GM19240 (cell line): Measurements from ENCODE around the gene EFCAB13.

Experiments
- DNase-seq: peaks from one replicate; pipeline ENCODE4 v3.0.0; 2011; ENCODE audit warnings: low spot score; ENCODE audit not compliant: insufficient read length

Gene EFCAB13

DNA sequence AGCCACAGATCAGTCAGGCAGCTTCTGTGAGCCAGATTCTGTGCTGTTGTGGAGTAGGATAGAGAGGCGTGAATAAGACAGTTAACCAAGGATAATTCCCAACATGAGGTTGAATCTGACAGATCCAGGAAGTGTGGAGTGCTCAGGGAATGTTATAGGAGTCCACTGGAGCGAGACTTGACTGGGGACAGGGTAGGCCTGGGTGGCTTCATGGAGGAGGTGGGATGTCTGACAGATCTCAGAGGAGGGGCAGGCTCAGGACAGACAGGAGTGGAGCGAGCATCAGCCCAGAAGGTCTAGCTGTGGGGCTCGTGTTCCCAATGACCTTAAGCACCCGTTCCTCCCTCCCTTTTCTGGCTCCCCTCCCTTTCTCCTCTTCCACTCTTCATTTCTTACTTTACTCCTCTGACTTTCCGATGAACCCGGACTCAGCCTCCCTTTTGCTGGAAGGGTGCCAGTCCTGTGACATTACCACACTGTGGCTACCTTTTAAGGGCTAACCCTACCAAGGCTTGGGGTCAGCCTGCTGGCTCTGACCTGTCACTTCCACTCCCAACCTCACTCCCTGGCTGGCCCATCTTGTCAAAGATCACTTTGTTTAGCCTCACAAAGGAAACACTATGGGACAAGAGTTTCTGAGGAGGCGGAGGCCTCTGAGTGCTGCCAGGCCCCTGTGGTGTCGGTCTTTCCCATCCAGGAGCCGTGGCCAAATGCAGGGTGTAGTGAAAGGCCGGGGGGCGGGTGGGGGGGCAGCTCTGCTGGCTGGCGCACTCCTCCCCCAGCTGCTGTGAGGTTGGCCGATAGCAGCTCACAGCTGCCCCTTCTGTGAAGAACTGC is 28.5 kb upstream of the EFCAB13 start:
- no peak for DNase-seq

DNA sequence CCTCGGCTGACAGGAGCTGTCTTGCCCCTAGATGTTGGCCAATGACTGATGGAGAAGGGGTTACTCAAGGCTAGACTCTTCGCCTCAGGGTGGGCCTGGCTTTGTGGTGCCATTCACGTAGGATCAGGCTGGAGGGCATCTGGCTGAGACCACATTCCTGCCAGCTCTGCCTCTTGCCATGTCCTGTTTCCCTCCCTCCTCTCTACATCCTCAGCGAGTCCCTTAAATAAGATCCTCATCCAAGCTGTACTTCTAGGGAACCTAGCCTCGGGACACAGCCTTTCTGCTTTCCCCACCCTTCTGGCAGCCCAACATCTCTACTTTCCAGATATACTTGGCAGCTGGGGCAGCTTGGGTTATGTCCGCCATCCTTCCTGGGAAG is 27.9 kb upstream of the EFCAB13 start:
- DNase-seq, result no peak

DNA sequence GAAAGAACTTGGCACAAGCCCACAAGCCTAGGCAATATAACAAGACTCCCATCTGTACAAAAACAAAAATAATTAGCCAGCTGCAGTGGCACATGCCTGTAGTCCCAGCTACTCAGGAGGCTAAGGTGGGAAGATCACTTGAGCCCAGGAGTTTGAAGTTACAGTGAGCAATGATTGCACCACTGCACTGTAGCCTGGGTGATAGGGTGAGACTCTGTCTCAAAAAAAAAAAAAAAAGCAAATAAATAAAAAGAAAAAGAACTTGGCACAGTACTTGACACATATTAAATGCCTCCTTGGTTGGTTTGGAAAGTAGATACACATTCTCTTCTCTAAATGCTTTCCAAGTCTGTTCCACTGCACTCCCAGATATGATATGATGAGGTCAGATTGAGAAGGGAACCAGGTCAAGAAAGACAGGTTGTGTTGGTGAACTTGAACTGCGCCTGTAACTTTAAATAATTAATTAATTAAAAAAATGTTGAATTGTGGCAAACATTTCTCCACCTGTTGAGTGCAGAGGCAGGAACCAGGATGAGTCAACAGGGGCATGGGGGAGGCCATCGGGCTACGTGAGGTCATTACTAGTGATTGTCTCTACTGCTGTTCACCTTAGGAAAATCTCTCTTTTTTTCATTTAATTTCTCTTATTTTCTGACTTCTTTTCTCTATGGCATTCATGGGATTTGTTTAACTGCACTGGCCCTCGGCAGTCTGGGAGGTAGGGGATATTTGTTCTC is 25.9 kb upstream of the EFCAB13 start:
- no peak for DNase-seq

DNA sequence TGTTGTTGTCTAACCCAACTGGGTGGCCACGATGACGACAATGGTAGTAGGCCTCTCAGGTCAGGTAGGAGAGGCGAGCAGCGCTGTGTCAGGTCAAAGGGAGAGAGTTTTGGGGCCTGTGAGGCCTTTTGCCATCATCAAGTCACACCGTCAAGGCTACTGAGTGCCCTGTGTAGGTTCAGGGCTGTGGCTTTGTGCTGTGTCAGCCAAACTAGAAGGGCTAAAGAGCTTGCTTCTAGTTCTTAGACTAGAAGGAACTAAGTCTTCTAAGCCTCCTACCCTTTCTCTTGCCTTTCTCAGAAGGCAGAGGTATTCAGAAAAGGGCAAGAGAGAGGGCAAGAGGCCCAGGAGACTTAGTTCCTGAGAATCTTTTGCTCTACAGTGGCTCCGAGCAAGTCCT is 25.0 kb upstream of the EFCAB13 start:
- DNase-seq, result no peak

DNA sequence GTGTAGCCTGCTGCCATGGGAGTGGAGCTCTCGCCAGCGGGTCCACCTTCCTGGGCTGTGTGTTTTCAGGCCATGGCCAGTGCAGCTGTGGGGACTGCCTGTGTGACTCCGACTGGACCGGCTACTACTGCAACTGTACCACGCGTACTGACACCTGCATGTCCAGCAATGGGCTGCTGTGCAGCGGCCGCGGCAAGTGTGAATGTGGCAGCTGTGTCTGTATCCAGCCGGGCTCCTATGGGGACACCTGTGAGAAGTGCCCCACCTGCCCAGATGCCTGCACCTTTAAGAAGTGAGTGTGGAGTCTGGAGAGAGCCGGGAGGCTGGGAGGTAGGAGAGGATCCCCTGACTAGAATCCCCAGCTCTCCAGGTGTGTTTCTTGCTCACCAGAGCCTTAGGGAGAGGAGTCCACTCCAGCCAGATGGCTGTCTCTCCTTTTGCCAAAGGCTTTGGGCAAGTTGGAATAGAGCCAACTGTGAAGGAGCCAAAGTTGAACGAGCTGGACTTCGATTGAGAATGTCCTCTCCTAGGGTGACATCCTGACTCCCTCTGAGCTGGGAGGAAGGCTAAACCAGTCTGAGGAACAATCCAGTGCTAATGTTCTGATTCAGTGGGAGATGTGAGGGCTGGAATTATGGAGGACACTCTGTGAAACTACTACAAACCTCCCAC is 24.4 kb upstream of the EFCAB13 start:
- no peak for DNase-seq

DNA sequence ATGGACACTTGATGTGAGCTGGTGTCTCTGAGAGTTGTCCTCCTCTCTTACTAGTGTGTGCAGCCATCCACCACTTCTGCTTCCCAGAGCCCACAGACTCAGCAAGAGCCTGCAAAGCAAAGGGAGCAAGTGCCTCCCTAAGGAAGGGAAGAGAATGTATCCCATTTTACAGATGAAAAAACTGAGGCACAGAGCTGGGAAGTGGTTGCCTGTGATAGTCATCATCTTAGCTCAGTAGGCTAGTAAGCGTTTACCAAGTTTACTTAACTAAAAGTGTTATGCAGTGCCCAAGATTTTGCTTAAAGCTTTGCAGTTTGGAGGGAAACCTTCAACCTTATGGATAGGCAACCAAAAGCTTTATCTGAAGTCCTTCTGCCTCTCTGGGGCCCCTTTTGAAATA is 23.0 kb upstream of the EFCAB13 start:
- DNase-seq, result no peak

DNA sequence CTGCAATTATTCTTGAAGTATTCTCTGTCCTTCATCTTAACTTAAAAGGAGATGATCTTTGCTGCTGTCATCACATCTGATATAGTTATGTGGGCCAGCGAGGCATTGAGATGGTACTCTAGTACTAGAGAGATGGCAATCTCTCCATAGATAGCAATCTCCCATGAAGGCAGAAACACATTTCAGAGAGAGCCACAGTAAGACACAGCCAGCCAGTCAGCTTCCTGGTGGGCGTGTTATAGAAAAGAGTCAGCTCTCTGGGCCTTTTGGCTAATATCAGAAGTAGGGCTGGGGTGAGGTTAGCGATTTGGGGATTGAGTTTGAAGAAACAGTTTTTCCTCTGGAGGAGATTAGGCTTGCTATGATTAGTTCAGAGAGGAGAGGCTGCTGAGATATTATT is 22.6 kb upstream of the EFCAB13 start:
- DNase-seq, result no peak

DNA sequence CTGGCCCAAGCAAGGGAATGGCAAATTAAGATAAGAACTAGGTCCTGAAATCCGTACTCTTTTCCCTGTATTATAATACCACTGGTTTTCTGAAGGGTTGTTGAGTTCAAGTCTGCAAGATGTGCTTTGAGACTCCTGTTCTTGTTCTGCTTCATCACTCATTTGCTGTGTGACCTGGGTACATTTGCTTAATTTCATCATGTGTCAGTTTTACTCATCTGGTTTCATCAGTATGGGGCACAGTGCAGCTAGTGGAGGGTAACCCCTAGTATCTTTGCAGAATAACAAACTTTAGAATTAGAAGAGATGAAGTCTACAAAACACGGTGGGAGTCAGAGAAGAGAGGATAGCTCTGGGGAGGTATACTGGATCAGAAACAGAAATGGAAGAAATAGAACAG is 21.9 kb upstream of the EFCAB13 start:
- DNase-seq, result no peak

DNA sequence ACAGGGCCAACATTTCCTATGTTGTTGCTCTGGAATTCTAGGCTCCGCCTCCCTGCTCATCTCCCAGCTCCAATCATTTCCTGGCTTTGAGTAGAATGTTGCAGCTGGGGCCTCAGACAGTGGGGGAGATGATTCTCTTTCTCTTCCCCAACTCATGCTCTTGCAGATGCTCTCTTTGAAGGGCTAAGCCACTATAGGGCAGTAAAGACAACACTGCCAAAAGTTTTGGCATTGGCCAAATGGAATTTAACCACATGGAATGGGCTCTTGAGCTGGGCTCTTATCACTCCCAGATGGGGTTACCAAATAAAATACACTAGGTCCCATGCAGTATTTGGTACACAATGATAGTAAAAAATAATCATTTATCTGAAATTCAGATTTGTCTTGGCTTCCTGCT is 19.6 kb upstream of the EFCAB13 start:
- no peak for DNase-seq

DNA sequence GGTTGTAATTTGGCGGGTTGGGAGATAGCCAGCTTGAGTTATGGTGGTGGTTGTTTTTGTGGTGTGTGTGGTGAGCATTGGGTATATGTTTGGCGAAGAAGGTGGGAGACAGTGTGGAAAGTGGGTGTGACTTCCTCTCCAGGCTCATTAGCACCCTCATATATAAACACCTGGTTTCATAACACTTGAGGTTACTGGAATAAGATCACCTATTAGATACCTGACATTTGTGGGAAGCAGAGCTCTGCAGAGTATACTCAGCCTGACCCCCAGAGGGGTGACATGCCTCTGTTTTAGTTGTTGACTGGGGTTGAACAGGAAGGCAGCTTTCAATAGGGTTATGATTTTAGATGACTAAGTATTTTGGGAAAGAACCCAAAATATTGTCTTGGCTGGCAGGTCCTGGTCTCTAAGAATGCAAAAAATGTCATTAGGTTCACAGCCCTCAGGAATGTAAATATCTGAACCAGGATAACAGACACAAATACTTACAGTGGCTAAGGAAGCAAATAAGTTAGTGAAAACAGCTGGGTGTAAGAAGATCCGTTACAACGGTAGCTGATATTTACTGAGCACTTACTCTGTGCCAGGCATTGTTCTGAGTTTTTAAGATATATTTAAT is 18.3 kb upstream of the EFCAB13 start:
- DNase-seq, result no peak

DNA sequence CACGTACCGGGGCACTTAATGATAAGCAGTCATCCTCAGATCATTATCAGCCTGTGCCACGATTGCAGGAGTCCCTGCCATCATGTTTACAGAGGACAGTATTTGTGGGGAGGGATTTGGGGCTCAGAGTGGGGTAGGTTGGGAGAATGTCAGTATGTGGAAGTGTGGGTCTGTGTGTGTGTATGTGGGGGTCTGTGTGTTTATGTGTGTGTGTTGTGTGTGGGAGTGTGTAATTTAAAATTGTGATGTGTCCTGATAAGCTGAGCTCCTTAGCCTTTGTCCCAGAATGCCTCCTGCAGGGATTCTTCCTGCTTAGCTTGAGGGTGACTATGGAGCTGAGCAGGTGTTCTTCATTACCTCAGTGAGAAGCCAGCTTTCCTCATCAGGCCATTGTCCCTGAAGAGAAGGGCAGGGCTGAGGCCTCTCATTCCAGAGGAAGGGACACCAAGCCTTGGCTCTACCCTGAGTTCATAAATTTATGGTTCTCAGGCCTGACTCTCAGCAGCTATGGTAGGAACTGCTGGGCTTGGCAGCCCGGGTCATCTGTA is 13.5 kb upstream of the EFCAB13 start:
- DNase-seq, result no peak

DNA sequence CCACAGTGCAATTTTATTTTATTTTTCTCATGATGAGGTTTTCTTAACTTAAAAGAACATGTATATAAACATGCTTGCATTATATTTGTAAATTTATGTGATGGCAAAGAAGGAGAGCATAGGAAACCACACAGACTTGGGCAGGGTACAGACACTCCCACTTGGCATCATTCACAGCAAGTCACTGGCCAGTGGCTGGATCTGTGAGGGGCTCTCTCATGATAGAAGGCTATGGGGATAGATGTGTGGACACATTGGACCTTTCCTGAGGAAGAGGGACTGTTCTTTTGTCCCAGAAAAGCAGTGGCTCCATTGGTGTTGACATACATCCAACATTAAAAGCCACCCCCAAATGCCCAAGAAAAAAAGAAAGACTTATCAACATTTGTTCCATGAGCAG is 12.3 kb upstream of the EFCAB13 start:
- no peak for DNase-seq

DNA sequence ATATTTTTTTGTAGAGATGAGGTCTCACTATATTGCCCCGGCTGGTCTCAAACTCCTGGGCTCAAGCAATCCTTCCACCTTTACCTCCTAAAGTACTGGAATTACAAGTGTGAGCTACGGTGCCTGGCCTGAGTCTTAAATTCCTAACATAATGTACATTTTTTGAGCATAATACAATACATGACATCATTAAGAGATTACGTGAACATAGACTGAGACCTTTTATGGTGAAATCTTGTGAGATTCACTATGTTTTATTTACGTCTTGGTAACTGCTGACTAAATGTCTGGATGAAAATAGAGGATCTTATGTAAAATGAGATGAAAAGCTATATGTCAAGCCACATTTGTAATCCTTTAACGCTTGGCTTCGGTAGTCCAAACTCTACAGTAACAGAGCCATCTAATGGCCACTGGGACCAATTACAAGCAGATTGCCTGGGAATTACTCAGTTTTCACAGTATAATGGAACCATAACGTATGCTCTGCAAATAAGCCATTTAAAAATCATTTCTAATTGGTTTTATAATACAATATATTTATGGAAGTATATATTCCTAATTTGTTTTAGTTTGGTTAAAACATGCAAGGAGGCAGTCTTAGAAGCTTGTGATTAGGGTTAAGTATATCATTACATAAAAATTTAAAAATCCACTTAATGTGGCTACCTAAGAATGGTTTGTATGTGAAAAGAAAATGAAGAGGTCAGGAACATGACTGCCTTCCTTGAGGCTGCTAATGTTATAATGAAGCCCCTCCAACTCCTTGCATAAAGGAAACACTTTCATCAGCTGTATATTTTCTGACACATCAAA is 8.1 kb upstream of the EFCAB13 start:
- no peak for DNase-seq

DNA sequence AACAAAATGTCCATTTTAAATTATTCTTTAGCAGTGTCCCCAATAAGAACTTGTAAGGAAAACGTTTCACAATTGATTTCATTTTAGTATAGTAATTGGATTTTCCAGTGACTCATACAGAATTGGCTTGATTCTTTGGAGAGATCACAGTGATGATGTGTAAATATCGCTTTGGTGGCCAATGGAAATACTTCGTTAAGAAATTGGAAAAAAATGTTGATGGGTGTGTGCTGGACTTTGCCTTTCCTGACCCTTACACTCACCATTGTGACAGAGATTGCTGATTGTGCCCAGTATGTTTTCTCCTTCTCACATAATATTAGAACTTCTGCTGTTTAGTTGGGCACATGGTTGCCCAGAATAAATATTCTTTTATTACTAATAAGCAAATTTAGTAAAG is 7.4 kb upstream of the EFCAB13 start:
- no peak for DNase-seq

DNA sequence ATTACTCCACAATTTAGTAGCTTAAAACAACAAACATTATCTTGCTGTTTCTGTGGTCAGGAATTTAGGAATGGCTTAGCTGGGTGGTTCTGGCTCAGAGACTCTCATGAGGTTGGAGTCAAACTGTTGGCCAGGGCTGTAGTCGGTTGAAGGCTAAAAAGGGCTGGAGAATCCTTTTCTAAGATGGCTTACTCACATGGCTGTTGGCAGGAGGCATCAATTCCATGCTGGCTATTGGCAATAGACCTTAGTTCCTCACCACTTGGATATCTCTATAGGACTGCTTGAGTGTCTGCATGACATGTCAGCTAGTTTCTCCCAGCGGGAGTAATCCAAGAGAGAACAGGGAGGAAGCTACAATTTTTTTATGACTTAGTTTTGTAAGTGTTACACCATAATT is 6.6 kb upstream of the EFCAB13 start:
- no peak for DNase-seq

DNA sequence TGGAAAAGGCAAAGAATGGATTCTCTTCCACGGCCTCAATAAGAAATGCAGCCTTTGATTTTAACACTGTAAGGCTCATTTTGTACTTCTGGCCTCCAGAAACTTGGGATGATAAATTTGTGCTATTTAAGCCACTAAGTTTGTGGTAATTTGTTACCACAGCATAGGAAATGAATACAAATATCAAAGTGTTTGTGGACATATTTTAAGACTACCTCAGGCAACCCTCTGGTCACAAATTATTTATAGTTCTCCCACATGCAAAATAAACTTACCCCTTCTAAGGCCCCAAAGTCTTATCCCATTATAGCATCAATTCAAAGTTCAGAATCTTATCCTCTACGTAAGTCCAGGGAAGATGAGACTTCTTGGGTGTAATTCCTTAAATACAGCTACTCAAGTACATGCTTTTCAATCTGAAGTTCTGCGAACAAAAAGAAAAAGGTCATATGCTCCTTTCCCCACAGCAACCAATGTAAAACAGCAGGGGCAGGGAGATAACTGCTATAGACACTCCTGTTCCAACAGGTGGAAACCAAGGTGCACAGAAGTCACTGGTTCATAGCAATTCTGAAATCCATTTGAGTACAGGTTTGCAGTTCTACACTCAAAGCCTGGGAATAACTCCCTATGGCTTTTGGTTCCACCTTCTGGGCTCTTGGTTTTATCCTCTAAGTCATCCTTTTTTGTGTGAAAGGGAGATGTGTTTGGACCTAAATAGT is 5.4 kb upstream of the EFCAB13 start:
- no peak for DNase-seq

DNA sequence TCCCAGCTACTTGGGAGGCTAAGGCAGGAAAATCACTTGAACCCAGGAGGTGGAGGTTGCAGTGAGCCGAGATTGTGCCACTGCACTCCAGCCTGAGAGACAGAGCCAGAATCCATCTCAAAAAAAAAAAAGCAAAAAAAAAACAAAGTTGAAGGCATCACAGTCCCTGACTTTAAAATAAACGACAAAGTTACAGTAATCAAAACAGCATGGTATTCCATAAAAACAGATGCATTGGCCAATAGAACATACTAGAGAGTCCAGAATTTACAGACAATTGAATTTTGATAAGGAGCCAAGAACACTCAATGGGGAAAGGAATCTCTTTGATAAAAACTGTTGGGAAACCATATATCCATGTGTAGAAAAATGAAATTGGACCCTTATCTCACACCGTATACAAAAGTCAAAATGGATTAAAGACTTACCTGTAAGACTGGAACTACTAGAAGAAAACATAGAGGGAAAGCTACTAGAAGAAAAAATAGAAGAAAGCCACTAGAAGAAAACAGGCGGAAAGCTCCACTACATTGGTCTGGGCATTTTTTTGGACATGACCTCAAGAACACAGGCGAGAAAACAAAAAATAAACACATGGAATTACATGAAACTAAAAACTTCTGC is 2.8 kb upstream of the EFCAB13 start:
- DNase-seq, result no peak

DNA sequence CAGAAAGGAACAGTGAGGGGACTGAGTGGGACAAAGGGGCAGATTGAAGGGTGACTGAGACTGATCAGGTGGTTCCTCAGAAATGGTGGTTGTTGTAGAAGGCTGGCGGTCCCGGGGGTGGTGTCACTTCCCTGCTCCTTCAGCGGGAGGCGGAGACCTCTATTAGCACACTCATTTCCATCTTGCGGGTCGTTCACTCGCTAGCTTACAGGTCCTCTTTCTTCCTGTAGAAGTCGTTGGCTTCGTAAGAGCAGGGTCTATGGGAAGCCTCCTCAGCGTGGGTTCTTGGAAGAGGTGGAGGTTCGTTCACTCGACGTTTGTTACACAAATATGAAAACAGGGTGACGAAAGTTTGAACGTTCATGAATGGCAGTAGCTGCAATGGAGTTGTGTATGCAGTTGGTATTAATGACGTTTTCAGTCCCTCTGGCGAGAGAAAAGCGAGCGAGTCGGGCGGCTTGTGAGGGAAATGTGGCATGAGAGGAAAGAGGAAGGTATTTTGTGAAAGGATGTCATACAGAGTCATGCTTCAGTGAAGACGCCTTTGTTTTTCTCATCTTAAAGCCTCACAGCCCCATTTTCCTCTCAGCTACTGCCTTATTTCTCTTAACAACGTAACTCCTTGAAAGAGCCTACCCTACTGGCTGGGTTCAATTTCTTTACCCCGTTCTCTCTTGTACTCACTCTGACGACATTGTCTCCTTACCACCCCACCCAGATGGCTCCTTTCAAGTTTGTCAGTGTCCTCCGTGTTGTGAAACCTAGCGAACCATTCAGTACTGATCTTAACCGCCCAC is 667 bp downstream of the EFCAB13 start:
- no peak for DNase-seq

DNA sequence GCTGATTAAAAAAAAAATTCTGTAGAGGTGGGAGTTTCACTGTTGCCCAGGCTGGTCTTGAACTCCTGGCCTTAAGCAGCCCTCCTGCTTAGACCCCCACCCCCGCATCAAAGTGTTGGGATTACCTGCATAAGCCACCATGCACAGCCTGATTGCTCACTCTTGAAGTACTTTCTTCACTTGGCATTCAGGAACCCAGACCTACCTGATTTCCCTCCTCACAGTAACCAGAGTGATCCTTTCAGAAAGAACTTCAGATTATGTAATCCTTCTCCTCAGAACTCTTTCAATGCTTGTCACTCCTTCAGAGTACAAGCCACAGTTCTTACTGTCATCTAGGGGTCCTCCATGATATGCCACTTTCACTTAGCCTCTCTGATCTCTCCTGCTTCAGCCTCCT is 1.4 kb downstream of the EFCAB13 start:
- DNase-seq, result no peak
